ENCODE measurements around the gene YBX2.

GRCh38 chr17:7256766-7257456, 37.5 kb downstream of the YBX2 start:
- TF ChIP-seq, protein P1, sequence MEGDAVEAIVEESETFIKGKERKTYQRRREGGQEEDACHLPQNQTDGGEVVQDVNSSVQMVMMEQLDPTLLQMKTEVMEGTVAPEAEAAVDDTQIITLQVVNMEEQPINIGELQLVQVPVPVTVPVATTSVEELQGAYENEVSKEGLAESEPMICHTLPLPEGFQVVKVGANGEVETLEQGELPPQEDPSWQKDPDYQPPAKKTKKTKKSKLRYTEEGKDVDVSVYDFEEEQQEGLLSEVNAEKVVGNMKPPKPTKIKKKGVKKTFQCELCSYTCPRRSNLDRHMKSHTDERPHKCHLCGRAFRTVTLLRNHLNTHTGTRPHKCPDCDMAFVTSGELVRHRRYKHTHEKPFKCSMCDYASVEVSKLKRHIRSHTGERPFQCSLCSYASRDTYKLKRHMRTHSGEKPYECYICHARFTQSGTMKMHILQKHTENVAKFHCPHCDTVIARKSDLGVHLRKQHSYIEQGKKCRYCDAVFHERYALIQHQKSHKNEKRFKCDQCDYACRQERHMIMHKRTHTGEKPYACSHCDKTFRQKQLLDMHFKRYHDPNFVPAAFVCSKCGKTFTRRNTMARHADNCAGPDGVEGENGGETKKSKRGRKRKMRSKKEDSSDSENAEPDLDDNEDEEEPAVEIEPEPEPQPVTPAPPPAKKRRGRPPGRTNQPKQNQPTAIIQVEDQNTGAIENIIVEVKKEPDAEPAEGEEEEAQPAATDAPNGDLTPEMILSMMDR (IDR thresholded peaks at IDR 0.05; ENCODE audit: insufficient read depth, low read length) = no peak
- TF ChIP-seq SPI1 (IDR thresholded peaks at IDR 0.05; ENCODE audit: borderline replicate concordance, low read depth) = no peak
- no peak for TF ChIP-seq POLR2AphosphoS5 (IDR thresholded peaks at IDR 0.05; ENCODE audit: low read depth)
- TF ChIP-seq GABPA (IDR thresholded peaks at IDR 0.05; ENCODE audit: low read depth) = no peak
- TF ChIP-seq, protein P2, sequence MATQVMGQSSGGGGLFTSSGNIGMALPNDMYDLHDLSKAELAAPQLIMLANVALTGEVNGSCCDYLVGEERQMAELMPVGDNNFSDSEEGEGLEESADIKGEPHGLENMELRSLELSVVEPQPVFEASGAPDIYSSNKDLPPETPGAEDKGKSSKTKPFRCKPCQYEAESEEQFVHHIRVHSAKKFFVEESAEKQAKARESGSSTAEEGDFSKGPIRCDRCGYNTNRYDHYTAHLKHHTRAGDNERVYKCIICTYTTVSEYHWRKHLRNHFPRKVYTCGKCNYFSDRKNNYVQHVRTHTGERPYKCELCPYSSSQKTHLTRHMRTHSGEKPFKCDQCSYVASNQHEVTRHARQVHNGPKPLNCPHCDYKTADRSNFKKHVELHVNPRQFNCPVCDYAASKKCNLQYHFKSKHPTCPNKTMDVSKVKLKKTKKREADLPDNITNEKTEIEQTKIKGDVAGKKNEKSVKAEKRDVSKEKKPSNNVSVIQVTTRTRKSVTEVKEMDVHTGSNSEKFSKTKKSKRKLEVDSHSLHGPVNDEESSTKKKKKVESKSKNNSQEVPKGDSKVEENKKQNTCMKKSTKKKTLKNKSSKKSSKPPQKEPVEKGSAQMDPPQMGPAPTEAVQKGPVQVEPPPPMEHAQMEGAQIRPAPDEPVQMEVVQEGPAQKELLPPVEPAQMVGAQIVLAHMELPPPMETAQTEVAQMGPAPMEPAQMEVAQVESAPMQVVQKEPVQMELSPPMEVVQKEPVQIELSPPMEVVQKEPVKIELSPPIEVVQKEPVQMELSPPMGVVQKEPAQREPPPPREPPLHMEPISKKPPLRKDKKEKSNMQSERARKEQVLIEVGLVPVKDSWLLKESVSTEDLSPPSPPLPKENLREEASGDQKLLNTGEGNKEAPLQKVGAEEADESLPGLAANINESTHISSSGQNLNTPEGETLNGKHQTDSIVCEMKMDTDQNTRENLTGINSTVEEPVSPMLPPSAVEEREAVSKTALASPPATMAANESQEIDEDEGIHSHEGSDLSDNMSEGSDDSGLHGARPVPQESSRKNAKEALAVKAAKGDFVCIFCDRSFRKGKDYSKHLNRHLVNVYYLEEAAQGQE (IDR thresholded peaks at IDR 0.05; ENCODE audit: insufficient replicate concordance, low read depth) = no peak

Measured in HL-60 (cell line).